Left hindlimb (tissue), 1 donor: Measurements from ENCODE around the gene UGDH.
A peak's percentile ranks its signal among the peaks of the same experiment; 100 is the strongest.
"Not testable (repeated sequence)": the region's sequence is repeated elsewhere in the genome, so short reads cannot be mapped to it uniquely, and the experiment has no call there.

ENCODE experiments used
- DNase-seq: peaks from one replicate; pipeline ENCODE4 v3.0.0-alpha.2; 2018

The UGDH gene

DNA sequence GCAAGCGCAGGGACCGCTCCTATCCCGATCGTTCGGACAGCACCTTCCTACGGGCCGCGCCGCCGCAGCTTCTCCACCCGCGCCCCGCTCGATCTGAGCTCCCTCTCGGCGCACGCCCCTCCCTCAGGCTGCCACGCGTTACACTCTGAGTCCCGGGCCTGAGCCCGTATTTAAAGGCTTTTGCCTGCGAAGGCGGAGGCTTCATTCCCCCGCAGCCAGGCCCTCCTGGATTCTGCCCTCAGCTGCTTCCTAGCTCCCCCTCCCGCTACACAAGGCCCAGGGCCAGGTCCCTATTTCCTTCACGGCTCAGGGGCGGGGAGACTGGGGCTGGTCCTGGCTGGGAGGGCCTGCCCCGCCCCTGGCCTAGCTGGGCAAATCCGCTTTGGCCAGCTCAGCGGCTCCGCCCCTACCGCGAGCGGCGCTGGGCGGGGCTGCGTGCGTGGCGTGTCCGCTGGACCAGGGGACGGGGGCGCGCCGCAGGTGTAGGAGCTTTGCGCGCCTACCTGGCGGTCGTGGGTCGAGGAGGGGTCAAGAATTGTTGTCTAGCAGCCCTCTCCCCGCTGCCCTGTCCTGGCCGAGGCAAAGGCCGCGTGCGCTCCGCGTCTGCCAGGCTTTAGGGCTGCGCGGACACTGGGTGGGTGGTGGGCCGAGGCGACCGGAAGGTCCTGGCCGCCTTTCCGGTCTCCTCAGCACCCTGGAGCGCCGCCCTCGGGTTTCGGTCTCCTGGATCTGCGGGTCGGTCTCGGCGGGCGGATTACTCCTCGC, at the start of gene UGDH:
Gene UGDH (minus strand): TSS at position 144 of the 765 bp plus-strand sequence. CDS start 5,927 bp downstream, outside the sequence.
- DNase-seq: peak; percentile 99

DNA sequence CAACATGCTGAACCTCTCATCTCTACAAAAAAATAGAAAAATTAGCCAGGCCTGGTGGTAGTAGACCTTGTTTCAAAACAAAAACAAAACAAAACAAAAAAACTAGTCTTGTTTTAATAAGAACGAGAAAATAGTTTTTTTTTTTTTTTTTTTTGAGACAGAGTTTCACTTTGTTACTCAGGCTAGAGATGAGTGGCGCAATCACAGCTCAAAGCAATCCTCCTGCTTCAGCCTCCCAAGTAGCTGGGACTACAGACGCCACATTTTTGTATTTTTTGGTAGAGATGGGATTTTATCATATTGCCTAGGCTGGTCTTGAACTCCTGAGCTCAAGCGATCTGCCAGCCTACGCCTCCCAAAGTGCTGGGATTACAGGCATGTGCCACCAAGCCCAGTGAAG, 47.7 kb upstream of the UGDH start:
- no peak for DNase-seq

DNA sequence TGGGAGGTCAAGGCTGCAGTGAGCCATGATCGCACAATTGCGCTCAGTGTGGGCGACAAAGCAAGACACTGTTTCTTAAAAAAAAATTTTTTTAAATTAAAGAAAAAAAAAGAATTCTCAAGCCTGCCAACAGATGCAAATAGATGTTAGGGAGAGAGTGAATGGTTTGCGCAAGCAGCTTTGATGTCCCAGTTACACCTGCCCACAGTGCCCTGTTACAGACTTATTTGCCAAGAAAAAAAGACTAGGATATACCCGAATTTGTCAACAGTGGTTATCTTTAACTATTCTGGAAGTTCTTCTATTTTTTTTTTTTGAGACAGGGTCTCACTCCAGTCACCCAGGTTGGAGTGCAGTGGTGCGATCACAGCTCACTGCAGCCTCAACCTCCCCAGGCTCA, 44.3 kb upstream of the UGDH start:
- no peak for DNase-seq

DNA sequence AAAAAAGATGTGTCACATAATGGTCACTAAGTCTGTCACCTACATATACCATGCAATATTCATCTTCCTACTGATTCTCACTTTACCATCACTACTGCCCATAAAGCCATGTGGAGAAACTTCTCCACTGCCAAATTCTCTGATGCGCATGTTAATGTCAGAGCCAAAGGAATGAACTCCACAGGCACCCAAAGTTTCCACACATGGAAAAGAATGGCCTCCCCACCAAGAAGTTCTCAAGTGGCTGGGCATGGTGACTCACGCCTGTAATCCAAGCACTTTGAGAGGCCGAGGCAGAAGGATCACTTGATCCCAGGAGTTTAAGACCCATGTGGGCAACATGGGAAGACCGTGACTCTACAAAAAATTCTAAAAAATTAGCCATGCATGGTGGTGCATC, 43.8 kb upstream of the UGDH start:
- no peak for DNase-seq

DNA sequence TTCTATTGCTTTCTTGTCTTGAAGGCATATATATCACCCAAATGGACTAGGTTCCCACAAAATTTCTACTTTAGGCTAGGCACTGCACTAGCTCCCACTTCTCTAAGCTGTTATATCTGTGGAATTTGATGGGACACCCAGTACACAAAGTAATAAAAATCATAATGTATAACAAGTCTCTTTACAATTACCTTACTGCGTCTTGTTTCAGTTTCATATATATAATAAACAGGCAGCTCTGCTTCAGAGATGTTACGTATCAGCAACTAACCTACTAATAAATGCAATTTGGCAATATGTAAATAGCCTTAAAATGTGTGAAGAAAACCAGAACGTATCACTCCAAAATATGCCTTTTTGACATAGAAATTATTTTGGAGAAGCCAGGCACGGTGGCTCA, 42.0 kb upstream of the UGDH start:
- DNase-seq: no peak

DNA sequence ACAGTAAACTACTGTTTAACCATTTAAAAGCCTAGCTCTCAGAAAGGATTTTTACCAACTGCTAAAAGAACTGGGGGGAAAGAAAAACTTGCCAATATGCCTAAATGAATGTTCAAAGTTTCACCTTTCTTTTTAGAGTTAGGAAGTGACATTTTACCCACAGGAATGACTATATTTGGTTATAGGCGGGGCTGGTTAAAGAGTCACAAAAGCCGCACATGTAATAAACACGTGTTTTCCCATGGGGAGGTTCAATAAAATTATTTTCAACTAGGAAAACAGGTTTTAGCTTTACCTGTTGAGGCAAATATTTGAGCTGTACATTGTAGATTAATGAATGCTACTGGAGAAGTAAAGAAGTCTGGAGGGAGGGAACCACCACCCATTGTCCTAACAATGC, 41.6 kb upstream of the UGDH start:
- no peak for DNase-seq

DNA sequence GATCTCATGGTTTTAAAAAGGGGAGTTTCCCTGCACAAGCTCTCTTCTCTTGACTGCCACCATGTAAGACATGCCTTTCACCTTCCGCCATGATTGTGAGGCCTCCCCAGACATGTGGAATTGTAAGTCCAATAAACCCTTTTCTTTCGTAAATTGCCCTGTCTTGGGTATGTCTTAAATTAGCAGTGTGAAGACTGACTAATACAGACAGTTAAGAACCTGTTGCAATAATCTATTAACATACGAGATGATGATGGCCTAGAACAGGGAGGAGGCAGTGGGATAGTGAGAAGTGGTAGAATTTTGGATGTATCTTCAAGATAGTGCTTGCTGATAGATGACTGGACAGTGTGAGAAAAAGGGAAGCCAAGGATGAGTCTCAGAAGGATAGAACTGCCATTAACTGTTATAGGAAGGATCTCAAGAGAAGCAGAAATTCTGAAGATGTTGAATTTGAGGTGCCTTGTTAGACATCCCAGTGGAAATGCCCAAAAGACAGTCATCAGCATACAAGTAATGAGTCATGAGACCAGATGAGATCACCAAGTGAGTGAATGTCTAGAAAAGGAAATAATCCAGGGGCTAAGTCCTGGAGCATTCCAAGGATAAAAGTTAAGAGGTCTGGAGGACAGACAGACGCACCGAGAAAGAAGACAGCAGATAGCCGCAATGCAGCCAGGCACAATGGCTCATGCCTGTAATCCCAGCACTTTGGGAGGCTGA, 38.8 kb upstream of the UGDH start:
- DNase-seq: no peak

DNA sequence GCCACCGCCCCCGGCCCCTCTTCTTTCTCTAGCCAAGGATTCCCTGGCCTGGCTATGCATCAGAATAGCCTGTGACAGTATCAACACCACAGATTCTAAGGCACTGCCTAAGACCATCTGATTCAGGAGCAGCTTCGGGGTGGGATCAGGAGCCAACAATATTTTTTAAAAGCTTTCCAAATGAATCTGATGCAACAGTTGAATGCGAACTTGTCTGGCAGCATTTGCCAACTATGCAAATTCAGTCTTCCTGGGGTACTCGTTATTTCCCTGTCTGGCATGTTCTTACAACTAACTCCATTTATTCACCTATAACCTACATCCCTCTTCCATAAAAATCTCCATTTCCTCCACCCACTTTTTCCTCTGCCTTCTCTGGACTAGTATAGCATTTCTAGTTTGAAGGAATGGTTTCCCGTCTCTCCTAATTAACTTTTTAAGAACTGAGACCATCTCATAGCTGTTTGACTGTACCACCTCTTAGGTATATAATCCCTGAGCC, 36.2 kb upstream of the UGDH start:
- no peak for DNase-seq

DNA sequence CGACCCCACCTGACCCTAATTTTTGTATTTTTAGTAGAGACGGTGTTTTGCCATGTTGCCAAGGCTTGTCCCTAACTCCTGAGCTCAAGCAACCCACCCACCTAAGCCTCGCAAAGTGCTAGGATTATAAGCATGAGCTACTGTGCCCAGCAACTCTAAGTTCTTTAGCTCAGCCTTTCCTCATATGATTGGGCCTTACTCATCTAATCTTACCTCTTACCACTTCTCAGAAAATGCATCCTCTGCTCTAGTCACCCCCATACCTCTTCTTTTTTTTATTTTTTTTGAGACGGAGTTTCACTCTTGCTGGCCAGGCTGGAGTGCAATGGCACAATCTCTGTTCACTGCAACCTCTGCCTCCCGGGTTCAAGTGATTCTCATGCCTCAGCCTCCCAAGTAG, 35.6 kb upstream of the UGDH start:
- DNase-seq: no peak

DNA sequence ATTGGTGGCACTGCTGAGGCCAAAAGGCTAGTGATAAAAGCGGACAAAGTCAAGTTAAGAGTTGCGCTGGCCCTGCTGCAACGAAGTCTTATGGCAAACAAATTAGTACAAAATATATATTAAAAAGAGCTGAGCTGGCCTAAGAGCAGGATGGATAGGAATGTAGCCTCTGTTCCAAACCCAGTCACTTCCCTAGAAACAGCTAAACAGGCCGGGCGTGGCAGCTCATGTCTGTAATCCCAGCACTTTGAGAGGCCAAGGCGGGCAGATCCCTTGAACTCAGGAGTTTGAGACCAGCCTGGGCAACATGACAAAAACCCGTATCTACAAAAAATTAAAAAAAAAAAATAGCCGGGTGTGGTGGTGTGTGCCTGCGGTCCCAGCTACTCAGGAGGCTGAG, 32.4 kb upstream of the UGDH start:
- DNase-seq: no peak

DNA sequence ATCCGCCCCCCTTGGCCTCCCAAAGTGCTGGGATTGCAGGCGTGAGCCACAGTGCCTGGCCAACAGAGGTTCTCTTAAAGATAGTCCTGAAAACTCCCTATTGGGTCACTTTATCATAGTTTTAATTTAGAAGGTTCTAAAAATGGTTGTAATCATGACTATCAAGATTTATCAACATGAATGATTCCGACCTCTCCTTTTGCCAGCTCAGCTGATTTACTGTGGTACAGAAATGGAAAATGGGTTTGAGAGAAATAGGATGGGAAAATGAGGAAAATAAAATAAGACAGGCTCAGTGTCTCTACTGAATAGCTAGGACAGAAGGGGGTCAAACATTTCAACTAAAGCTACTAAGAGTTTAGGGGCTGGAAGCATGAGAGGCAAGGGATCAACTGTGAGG, 28.2 kb upstream of the UGDH start:
- DNase-seq: no peak

DNA sequence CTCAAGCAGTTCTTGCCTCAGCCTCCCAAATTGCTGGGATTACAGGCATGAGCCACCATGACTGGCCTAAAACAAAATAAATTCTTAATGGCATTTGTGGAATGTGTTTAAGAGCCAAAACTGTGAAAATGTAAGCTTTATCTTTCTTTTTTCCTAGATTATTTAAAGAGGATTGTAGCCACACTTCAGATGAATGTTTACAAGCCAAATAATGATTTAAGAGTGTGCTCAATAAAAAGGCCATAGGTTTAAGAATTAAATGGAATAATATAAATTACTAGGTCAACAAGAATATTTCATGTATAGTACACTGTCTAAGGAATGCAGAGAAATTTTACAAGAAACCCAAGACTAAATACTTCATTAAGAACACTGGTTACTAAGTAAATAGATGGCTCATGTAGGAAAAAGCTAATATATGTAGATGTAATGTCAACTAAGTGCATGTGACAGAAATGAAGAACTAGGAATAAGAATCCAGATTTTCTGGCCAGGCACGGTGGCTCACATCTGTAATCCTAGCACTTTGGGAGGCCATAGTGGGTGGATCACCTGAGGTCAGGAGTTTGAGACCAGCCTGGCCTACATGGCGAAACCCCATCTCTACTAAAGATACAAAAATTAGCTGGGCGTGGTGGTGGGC, 21.3 kb upstream of the UGDH start:
- DNase-seq: no peak

DNA sequence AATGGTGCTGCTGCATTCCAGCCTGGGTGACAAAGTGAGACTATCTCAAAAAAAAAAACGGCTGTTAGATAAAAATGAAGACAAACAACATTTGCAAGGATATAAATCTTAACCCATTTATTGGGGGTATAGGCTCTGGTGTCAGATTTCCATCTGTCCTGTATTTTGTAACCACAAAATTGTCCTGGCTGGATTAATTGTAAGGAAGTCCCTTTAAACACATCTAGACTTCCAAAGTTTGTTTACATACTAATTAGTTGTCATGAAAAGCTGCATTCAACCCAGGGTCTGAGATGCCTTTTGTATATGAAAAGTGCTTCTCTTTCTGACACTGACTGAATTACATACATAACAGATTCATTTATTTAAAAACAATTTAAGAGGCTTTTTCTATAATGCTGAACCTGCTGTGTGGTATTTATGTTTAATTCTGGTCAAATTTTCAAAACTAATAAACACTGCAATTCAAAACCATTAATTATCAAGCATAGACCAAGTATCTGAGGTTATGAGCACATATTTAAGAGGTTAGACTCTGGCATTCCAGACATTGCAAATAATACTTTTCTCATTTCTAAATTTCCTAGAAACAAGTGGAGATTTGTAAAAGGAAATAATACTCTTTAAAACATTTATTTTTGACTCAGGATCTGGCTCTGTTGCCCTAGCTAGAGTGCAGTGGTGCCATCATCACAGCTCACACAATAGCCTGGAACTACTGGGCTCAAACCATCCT, 17.5 kb upstream of the UGDH start:
- no peak for DNase-seq

DNA sequence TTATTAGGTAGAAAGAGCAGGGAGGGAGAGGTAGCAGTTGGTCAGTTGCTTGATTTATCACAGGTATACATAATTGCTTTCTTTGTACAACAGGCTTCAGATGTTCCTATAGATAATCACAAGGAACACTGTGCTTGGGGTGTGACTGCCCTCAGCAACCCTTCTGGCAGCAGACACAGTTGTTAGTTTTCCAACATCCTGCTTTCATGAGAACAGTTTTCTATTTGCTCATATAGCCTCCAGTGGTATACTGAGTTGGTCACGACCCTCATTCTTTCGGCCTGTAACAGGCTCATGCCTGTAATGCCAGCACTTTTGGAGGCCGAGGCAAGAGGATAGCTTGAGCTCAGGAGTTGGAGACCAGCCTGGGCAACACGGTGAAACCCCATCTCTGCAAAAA, 16.8 kb upstream of the UGDH start:
- not testable (repeated sequence) for DNase-seq

DNA sequence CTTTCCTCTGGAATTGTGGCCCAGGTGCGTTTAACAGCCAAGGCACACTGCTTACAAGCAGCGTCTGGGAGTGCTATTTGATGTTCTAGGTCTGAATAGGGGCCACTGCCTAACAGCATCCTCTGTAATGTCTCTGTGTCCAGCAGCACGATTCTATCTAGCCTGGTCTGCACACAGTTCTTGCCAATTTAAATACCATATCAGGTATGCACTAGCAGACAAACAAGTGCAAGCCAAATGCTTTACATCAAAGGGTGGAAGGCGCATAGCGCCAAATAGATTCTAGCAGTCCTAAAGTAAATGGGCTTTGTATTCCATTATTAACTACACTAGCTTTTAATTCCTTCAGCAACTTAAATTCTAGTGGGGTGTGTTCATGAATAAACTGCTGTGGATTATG, 15.8 kb upstream of the UGDH start:
- no peak for DNase-seq

DNA sequence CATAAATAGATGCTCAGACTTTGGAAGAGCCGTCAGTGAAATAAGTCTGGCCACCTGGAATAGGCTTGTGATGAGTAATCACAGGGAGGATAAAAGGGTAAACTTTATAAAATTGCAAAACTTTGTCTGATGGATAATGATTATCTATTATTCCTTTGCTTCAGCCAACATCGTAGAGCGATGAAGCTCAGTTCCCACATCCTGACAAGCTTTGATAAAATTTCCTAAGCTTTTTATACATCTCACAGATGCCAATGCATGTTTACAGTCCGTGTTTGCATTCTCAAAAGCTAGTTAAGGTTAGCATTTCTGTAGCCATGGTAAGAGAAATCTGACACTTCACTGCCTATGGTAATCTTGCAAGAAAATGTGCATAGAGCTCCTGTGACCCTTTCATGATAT, 15.4 kb upstream of the UGDH start:
- no peak for DNase-seq

DNA sequence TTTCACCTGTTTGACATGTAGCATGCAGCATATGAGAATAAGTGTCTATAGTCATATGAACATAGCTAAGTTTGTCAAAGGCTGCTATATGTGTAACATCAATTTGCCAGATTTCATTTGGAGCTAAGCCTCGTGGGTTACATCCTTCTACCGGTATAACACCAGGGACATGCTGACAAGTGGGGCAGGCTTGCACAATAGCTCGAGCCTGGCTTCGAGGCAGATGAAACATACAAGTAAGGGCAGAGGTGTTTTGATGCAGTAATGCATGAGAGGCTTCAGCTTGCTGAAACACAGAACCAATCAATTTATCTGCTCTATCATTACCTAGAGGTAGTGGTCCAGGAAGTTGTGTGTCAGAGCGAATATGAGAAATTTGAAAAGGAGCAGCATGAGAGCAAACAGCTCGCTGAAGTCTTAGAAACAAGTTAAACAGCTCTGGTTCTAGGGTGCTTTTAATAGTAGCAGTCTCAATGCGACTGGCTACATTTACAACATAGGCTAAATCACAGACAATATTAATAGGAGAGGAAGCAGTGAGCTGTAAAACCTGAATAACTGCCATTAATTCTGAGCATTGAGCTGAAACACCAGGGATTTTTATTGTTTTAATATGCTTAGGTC, 14.9 kb upstream of the UGDH start:
- no peak for DNase-seq

DNA sequence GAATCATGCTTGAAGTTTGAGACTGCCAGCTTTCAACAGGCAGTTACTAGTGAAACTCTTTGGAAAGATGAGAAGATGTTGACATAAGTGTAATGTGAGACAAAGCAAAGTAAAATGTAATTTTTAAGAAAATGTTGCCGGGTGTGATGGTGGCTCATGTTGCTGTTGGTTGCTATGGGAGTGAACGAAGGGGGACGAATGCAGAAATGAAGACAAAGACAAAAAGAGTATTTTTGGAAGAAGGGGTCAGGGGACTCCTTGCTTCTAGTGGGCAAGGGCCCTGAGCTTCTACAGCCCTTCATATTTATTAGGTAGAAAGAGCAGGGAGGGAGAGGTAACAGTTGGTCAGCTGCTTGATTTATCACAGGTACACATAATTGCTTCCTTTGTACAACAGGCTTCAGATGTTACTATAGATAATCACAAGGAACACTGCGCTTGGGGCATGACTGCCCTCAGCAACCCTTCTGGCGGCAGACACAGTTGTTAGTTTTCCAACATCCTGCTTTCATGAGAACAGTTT, 11.9 kb upstream of the UGDH start:
- DNase-seq: no peak

DNA sequence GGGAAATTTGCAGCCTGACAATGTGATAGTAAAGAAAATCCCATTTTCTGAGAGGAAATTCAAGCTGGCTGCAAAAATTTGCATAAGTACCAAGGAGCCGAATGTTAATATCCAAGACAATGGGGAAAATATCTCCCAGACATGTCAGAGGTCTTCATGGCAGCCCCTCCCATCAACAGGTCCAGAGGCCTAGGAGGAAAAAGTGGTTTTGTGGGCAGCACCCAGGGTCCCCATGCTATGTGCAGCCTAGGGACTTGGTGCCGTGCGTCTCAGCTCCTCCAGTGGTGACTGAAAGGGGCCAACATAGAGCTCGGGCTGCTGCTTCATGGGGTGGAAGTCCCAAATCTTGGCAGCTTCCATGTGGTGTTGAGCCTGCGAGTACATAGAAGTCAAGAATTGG, 6.3 kb upstream of the UGDH start:
- DNase-seq: no peak

DNA sequence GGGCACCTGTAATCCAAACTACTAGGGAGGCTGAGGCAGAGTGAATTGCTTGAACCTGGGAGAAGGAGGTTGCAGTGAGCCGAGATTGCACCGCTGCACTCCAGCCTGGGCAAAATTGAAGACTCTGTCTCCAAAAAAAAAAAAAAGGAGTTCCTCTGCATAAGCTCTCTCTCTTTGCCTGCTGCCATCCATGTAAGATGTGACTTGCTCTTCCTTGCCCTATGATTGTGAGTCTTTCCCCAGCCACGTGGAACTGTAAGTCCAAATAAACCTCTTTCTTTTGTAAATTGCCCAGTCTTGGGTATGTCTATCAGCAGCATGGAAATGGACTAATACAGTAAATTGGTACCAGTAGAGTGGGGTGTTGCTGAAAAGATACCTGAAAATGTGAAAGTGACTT, 5.0 kb upstream of the UGDH start:
- not testable (repeated sequence) for DNase-seq

DNA sequence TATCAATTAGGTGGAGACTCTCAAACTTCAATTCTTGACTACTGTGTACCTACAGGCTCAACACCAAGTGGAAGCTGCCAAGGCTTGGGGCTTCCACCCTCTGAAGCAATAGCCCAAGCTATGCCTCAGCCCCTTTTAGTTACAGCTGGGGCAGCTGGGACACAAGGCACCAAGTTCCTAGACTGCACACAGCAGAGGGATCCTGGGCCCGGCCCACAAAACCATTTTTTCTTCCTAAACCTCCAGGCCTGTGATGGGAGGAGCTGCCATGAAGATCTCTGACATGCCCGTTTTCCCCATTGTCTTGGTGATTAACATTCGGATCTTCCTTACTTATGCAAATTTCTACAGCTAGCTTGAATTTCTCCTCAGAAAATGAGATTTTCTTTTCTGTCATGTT, 3.4 kb upstream of the UGDH start:
- no peak for DNase-seq

DNA sequence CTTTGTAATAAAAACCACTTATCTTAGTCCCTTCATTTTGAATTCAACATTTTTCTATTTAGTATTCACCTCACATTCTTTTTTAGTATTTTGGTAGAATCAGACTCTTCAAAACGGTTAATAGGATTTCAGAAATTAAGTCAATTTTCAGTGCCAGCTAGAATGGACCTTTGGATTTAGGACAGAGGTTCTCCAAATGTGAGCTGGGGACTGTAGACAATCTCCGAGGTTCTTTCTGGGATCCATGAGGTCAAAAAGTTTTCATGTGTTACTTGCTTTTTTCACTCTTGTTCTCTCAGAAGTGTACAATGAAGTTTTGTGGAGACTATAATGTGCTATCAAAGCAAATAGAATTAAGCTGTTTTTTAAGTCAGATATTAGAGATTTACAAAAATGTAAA, 2.3 kb upstream of the UGDH start:
- no peak for DNase-seq

DNA sequence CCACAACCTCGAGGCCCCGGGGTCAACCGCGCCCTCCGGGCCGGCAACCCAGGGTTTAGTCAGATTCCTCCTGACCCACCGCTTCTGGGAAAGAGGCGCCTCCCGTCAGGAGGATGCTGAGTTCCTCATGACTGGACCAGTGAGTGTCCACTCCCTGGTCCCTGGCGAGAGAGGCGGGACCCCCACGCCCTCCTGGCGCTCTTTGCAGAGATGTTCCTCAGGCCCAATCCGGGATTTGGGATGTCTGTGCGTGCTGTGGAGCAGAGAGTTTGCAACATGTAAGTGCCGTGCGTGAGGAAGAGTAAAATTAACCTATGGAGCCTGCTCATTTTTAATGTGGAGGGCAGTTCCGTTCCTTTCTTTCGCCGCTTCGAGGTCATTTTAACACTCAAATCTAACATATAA, 824 bp upstream of the UGDH start:
- DNase-seq: no peak
